HG02642 (cell line): Measurements from ENCODE around the gene EDIL3.

Experiments
- ATAC-seq: cut with Tn5 transposase; IDR thresholded peaks from one replicate; pipeline ENCODE4 v1.9.1; 2021; ENCODE audit warnings: mild to moderate bottlenecking; ENCODE audit not compliant: unreplicated experiment, poor library complexity

EDIL3 gene

DNA sequence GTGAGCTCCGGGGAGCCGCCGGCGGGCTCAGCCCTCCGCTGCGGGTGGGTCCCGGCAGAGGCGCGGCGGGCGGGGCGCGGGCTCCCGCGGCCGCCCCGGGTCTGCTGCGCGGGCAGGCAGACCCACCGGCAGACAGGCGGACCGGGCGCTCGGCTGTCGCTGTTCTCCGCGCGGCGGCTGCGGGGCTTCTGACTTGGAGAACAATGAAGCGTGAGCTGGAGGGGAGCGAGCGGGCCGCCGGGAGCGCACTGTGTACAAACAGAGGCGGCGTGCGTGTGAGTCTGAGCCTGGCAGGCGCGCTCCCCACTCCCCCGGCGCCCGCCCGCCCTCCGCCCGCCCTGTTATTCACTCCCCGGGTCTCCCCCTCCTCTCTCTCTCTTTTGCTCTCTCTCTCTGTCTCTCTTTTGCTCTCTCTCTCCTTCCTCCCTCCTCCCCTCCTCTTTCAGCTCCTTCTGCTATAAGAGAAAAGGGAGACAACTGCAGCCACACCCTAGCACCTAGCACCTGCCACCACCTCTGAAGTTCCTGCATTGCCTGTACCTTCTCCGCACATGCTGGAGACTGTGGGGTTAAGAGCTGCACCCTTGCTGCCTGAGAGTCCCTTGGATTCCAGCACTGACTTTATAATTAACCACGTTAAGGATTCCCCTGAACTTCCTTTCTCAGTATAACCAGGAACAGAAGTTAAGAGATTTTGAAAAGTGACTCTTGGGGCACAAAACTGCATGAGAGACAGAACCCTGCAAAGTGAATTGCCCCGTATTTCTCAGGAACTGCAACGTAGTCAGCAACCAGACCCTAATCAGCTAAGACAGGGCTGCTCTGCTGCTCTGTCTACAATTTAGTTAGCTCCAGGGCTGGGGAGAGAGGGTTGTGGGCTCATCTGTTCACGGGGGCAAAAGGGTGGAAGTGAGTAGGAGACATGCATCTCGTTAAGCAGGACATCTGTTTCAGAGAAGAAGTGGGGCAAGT, at the start of gene EDIL3:
TSS of gene EDIL3 (minus strand) at position 277 of the 972 bp plus-strand sequence. CDS start 506 bp downstream, outside the sequence.
- no peak for ATAC-seq

GRCh38 chr5:84433461-84433860, 48.8 kb upstream of the EDIL3 start:
- no peak for ATAC-seq

GRCh38 chr5:84430863-84431663, 46.4 kb upstream of the EDIL3 start:
- no peak for ATAC-seq

DNA sequence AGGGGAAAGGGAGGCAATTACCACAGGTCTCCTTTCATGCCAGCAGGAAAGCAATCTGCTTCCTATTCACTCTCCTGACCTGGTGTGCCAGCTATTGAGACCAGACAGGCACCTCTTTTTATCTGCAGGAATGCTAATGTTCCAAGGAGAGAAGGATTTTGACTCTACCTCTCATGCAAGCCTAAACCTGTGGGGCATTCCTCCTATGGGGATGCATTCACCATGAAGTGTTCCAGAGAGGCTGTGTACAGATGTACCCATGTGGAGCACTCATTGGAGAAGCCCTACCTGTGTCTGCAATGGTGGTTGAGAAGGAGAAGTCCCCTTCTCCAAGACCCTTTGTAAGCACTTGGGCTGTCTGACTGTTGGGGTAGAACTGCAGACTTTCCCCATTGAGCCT, 45.4 kb upstream of the EDIL3 start:
- ATAC-seq, result no peak

DNA sequence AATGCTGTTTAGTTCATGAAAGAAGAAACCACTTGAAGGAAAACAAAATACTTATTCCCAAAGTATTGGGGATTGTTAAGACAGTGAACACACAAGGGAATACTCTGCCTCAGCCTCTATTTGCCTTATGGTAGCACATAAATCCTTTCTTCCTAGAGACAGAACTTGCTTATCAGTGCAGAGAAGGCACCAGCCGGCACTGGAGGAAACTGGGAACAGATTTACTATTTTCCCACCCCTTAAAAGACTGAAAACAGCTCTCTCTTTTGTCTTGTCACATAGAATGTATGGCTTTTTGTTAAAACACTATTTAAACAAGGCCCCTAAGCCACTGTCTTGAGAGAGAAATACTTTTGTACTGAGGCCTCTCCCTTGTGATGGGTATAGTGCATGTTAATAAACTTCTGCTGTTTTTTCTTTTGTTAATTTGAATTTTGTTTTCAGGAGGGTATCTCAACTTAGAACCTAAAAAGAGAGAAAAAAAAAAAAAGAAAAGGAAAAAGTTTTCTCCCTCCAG, 40.7 kb upstream of the EDIL3 start:
- no peak for ATAC-seq

DNA sequence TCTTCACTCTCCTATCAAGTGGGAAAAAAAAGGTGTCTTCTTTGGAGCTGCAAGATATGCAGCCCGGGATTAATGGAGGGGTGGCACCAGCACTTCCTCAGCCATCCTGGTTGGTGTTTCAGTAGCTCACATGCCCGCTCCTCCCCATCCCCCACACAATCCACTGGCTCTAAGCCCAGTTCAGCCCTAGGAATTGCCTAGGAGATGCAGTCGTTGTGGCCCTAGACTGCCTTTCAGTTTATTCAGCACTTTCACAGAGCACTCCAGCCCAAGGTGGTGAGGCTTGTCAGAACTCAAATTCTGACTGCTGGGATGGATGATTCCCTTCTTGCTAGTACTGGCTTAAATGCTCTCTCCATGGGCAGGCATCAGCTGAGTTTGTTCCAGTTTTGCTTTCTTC, 35.1 kb upstream of the EDIL3 start:
- no peak for ATAC-seq

GRCh38 chr5:84411832-84412605, 27.3 kb upstream of the EDIL3 start:
- ATAC-seq, result no peak

DNA sequence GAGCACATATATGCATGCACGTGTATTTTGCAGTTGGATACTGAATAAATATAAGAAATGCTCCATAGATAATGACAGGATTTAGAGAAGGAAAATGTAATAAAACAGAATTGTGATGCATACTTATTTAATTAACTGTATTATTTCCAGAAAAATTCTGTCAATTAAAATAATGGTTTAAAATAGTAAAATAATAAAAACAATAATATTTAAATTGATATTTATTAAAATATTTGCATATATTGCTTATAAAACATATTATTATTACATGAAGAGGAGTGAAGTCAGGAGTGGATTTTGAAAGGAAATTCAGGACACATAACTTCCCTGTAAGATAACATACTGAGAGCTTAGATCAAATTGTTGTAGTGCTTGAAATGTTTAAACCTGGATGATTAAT, 21.4 kb upstream of the EDIL3 start:
- ATAC-seq, result no peak

DNA sequence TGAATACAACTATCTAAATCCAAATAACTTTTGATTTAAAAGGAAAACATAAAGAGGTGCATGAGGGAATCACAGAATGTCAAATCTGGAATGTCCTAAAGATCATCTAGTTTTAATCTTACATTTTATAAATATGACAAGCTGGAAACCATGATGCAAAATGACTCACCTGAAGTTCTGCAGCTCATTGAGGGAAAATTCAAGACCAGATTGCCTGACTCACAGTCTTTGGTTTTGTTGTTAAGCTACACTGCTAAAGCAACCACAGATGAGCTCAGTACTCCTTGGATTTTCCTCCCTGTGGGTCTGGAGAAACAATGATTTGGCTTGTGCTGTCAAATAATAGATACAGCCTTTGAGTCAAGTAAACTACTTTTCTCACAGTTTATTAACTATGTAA, 19.1 kb upstream of the EDIL3 start:
- no peak for ATAC-seq

GRCh38 chr5:84397385-84397784, 12.7 kb upstream of the EDIL3 start:
- ATAC-seq, result no peak

GRCh38 chr5:84393969-84394368, 9.3 kb upstream of the EDIL3 start:
- ATAC-seq, result no peak

DNA sequence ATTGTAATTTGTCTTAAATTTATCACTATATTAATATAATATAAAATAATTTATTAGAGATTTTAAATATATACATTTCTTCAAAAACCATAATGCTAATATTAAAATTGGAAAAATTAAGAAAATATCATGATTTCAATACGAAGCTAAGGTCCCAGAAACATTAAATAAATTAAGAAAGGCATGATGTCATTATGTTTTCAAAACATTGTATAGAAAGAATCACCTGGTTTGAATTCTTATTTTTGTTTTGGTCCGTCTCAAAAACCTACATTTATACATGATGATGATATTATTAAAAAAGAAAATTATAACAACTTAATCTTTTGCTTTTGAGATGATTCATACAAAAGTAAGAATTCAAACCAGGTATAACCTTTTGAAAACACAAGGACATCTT, 8.2 kb upstream of the EDIL3 start:
- ATAC-seq, result no peak

DNA sequence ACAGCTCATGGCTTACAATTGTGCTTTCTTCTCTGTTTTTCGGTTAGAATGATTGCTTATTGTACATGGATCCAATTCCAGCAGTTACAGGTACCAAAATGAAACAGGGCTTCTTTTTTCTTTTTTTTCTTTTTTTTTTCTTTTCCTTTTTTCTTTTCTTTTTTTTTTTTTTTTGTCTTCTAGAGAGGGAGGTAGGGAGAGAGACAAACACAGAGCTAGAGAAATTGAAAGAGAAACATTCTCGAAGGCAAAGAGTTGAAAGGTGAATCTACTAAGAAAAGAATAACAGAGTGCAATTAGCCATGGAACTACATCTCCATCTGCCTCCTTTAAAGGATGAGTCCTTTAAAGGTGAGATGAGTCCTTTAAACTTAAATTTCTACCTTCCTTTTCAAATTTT, 1.0 kb upstream of the EDIL3 start:
- no peak for ATAC-seq

DNA sequence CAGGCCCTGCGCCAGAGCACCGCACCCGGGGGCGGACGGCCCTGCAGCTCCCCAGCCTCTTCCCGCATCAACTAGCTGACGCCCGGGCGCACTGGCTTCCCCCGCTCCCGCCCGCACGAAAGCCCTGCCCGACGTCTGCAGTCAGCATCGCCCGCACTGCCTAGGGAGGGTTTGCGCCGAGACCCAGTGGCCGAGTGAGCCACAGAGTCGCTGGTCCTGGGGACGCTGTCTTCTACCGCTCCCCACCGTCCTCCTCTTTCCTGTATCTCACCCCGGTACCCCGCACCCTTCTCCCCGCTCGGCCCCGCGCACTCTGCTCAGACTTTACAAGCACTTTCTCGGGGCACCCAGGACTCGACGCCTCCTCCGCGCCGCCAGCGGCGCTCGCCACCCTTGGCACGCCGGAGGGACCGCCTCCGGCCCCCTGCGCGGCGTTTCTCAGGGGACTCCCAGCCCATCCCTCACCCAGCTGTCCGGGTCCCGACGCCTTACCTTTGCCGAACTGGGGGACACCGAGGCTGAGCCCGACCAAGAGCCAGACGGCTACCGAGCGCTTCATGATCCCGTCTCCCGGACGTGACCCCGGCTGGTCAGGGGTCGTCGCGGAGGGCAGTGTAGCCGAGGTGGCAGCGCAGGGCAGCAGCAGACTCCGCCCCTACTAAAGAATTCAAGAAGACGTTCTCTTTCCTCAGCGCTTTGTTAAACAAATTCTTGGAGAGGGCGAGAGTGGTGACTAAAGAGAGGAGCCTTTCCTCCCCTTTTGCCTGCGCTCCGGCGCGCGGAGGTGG, 670 bp downstream of the EDIL3 start:
- ATAC-seq, result no peak

DNA sequence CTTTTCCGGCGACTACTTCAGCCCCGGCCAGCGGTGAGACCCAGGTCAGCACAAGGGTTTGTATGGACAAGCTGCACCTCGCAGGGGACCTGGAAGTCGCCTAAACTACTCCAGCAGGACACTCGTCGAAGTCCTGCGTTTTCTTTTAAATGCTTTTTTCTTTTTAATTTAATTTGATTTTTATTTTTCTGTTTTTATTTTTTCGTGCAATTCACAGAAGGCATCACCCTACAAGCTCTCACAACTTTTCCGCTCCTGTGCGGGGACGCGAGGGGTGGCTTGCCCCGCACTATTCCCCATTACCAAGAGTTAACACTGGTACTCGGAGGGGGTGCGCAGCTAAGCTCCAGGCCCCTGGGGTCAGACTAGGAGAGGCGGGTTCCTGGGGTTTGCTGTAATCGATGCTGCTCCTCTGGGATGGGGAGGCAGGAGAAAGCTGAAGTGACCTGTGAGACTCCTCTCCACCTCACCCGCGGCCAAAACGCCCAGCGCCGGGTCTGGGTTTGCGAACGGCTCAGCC, 1.3 kb downstream of the EDIL3 start:
- ATAC-seq, result no peak

- ATAC-seq, result peak; percentile 38
Measured at GRCh38 chr5:84382363-84383295, 2.1 kb downstream of the EDIL3 start.

DNA sequence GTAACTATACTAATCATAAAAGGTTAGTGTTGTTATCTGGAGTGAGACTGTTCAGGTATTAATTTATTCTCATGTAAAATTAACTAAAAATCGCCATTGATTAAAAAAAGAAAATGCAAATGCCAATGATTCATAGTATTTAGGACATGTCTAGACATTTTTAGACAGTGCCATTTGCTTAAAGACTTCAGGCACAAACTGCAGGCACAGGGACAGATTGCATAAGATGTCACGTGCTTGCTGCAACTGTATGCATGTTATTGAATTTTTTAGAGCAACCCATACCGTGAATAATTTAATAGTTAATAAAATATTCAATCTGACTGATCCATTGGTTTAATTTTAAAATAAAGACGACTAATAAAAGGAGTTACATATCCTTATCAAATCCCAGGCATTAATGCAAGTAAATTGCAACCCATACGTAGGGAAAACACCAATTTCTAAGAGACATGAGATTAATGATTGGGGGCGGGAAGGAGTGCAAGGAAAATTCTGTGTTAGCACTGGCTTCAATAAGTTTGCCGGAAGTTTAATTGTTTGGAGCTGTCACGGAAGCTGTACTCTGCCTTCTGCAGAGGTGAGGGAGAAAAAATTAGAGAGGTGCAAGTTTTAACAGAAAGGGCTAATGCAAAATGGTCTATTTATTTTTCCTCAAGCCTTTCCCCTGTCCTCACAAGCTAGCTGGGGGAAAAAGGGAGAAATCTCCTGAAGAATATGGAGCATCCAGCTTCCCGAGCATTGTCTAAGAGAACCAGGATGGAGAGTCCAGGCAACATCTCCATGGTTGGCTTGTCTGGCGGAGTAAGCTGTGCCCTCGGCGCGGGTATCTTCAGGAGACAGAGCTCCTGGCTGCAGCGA, 2.9 kb downstream of the EDIL3 start:
- no peak for ATAC-seq
